GM20431 (cell line): Measurements from ENCODE around the gene TSPAN8.

Experiments
- in situ Hi-C: fragments of 300-500 bp; cut with MseI, MboI; formaldehyde crosslinking; loops from one replicate; pipeline ENCODE4 v1.15.0; 2020; ENCODE audit warnings: low sequenced_read_pairs; ENCODE audit not compliant: unreplicated experiment

TSPAN8 gene

GRCh38 chr12:71157601-71158233 lies at the start of gene TSPAN8:
TSS of gene TSPAN8 (minus strand) at chr12:71157999. CDS start at chr12:71157678, 321 bp downstream.
- in situ Hi-C loops, result no loop called here

GRCh38 chr12:71201136-71201679 lies 43.4 kb upstream of the TSPAN8 start:
- in situ Hi-C loops, result no loop called here

GRCh38 chr12:71200706-71201105 lies 42.9 kb upstream of the TSPAN8 start:
- in situ Hi-C loops, result no loop called here

- in situ Hi-C loops, result no loop called here
Measured at GRCh38 chr12:71197460-71197859, 39.7 kb upstream of the TSPAN8 start.

GRCh38 chr12:71195338-71195896 lies 37.6 kb upstream of the TSPAN8 start:
- in situ Hi-C loops, result no loop called here

- in situ Hi-C loops, result no loop called here
Measured at GRCh38 chr12:71194657-71195056, 36.9 kb upstream of the TSPAN8 start.

GRCh38 chr12:71193041-71193440 lies 35.2 kb upstream of the TSPAN8 start:
- in situ Hi-C loops, result no loop called here

- in situ Hi-C loops, result no loop called here
Measured at GRCh38 chr12:71191509-71192196, 33.9 kb upstream of the TSPAN8 start.

GRCh38 chr12:71190822-71191221 lies 33.0 kb upstream of the TSPAN8 start:
- in situ Hi-C loops, result no loop called here

GRCh38 chr12:71187379-71187778 lies 29.6 kb upstream of the TSPAN8 start:
- in situ Hi-C loops, result no loop called here

GRCh38 chr12:71186571-71187288 lies 28.9 kb upstream of the TSPAN8 start:
- in situ Hi-C loops, result no loop called here

GRCh38 chr12:71183846-71184245 lies 26.0 kb upstream of the TSPAN8 start:
- in situ Hi-C loops, result no loop called here

- in situ Hi-C loops, result no loop called here
Measured at GRCh38 chr12:71183018-71183417, 25.2 kb upstream of the TSPAN8 start.

- in situ Hi-C loops, result no loop called here
Measured at GRCh38 chr12:71178162-71178561, 20.4 kb upstream of the TSPAN8 start.

- in situ Hi-C loops, result no loop called here
Measured at GRCh38 chr12:71174825-71175224, 17.0 kb upstream of the TSPAN8 start.

GRCh38 chr12:71174146-71174545 lies 16.3 kb upstream of the TSPAN8 start:
- in situ Hi-C loops, result no loop called here

GRCh38 chr12:71170456-71170855 lies 12.7 kb upstream of the TSPAN8 start:
- in situ Hi-C loops, result no loop called here

- in situ Hi-C loops, result no loop called here
Measured at GRCh38 chr12:71169286-71169685, 11.5 kb upstream of the TSPAN8 start.

GRCh38 chr12:71166862-71167496 lies 9.2 kb upstream of the TSPAN8 start:
- in situ Hi-C loops, result no loop called here

- in situ Hi-C loops, result no loop called here
Measured at GRCh38 chr12:71166280-71166679, 8.5 kb upstream of the TSPAN8 start.
